ENCODE results near the gene RAB3GAP1. TPM values are rescaled to one million over a fixed set of nuclear protein-coding genes. Genes with fewer than 3 reads are reported as not detected.
"Not testable (repeated sequence)": the region's sequence is repeated elsewhere in the genome, so short reads cannot be mapped to it uniquely, and the experiment has no call there.

The RAB3GAP1 gene
- total RNA-seq, 1 experiment from 2014 or later, result 35.8 TPM

DNA sequence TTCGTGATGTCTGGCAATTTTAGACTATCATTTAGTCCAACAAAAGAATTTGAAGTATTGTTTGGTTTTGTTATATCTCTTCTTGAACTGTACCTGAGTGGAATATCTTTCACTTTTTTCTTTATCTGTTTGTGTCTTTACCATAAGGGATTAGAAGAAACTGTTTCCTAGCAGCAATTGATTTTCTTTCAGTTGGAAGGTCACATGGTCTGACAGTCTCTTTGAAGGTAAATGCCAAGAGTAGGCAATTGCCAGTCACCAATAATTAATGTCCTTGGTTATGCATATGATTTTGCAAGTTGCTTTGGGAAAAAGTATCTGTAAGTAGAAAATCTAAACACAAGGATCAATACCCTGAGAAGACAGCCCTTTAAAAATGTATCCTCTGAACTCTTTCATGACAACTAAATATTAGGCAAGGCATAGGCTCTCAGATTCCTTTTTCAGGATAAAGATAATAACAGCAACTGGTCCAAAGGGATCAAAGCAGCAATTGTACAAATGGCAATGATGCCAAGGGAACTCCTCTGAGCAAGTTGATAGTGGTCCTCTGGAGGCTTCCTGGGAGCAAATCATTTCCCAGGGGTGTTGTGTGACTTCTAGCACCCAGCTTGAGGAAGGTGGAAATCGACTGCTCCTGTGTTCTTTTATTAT lies 22.5 kb upstream of the RAB3GAP1 start:
- intact Hi-C loops (cut with micrococcal nuclease), result no loop called here

DNA sequence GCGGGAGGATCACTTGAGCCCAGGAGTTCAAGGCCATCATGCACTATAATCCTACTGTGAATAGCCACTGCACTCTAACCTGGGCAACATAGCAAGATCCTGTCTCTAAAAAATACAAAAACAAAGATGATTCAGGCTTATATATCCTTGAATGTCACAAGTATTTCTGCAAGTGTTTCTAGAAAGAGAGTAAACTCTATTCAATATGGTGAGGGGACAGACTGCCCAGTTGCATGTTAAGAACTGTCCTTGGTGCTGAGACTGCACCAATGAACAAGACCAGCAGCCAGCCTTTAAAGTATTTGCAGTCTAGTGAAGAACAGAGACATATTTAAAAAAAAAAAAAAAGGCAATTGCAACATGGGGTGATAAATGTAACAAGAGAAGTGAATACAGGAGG lies 21.3 kb upstream of the RAB3GAP1 start:
- Histone ChIP-seq H4K20me1 (ENCODE audit: low read length) (no peaks in the 10 kb centered on the region), H3K9me3 (ENCODE audit: low read length) (no peaks in the 10 kb centered on the region), H3F3A (ENCODE audit: low read length, unreplicated experiment) (no peaks in the 10 kb centered on the region), H3K36me3 (ENCODE audit: low read depth, low read length) (no peaks in the 10 kb centered on the region), H3K9ac (ENCODE audit: low read length) (no peak overlapping the region), H3K4me2 (ENCODE audit: low read length) (no peak overlapping the region), H3K4me3 (ENCODE audit: low read length) (no peak overlapping the region), H3K27me3 (ENCODE audit: low read length) (no peaks in the 10 kb centered on the region), H3K9me2 (replicated peaks; ENCODE audit: low read length) (no peaks in the 10 kb centered on the region), H3K4me1 (ENCODE audit: insufficient read depth, low read length) (no peaks in the 10 kb centered on the region), H3K79me2 (ENCODE audit: low read length) (no peaks in the 10 kb centered on the region), H2AFZ (ENCODE audit: low read length) (no peak overlapping the region), H3K27ac (ENCODE audit: low read length) (no peak overlapping the region)
- POLR2A ChIA-PET (ENCODE audit: unreplicated experiment), result no interaction called here
- intact Hi-C loops (cut with micrococcal nuclease), result no loop called here
- no TSS peak for BruUV-seq (replicated peaks)
- ATAC-seq (no peak), DNase-seq (peak; percentile 39)
- CTCF ChIA-PET, result no interaction called here
- no peak for TF ChIP-seq EZH2phosphoT487 (IDR thresholded peaks at IDR 0.05; ENCODE audit: borderline replicate concordance, low read length)
- no peak for TF ChIP-seq EZH2 (IDR thresholded peaks at IDR 0.05; ENCODE audit: low read length, unreplicated experiment)
- TF ChIP-seq, protein P1, sequence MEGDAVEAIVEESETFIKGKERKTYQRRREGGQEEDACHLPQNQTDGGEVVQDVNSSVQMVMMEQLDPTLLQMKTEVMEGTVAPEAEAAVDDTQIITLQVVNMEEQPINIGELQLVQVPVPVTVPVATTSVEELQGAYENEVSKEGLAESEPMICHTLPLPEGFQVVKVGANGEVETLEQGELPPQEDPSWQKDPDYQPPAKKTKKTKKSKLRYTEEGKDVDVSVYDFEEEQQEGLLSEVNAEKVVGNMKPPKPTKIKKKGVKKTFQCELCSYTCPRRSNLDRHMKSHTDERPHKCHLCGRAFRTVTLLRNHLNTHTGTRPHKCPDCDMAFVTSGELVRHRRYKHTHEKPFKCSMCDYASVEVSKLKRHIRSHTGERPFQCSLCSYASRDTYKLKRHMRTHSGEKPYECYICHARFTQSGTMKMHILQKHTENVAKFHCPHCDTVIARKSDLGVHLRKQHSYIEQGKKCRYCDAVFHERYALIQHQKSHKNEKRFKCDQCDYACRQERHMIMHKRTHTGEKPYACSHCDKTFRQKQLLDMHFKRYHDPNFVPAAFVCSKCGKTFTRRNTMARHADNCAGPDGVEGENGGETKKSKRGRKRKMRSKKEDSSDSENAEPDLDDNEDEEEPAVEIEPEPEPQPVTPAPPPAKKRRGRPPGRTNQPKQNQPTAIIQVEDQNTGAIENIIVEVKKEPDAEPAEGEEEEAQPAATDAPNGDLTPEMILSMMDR (conservative IDR thresholded peaks at IDR 0.05; ENCODE audit: low read depth, low read length), result no peak

More for the DNA sequence above, 22.5 kb upstream of the RAB3GAP1 start:
- no peaks in the 10 kb centered on the region for H3K9me3 ChIP-seq (ENCODE audit: low read length)
- H4K20me1 ChIP-seq (ENCODE audit: low read length), result no peaks in the 10 kb centered on the region
- H3K79me2 ChIP-seq (ENCODE audit: low read length), result no peaks in the 10 kb centered on the region
- H3K9ac ChIP-seq (ENCODE audit: low read length), result no peak overlapping the region
- no peak overlapping the region for H3K4me3 ChIP-seq (ENCODE audit: low read length)
- H3K9me2 ChIP-seq (replicated peaks; ENCODE audit: low read length), result no peaks in the 10 kb centered on the region
- DNase-seq (no peak), ATAC-seq (no peak)
- no peaks in the 10 kb centered on the region for H3K27me3 ChIP-seq (ENCODE audit: low read length)
- no peaks in the 10 kb centered on the region for H3F3A ChIP-seq (ENCODE audit: low read length, unreplicated experiment)
- no peak overlapping the region for H3K4me2 ChIP-seq (ENCODE audit: low read length)
- CTCF ChIA-PET, result no interaction called here
- no peak overlapping the region for H3K27ac ChIP-seq (ENCODE audit: low read length)
- H2AFZ ChIP-seq (ENCODE audit: low read length), result no peak overlapping the region
- POLR2A ChIA-PET (ENCODE audit: unreplicated experiment), result no interaction called here
- TF ChIP-seq EZH2 (IDR thresholded peaks at IDR 0.05; ENCODE audit: low read length, unreplicated experiment) (no peak), EZH2phosphoT487 (IDR thresholded peaks at IDR 0.05; ENCODE audit: borderline replicate concordance, low read length) (no peak)
- TF ChIP-seq, protein P1 (conservative IDR thresholded peaks at IDR 0.05; ENCODE audit: low read depth, low read length), result no peak
- H3K4me1 ChIP-seq (ENCODE audit: insufficient read depth, low read length), result no peaks in the 10 kb centered on the region
- BruUV-seq (replicated peaks), result no TSS peak
- H3K36me3 ChIP-seq (ENCODE audit: low read depth, low read length), result no peaks in the 10 kb centered on the region

DNA sequence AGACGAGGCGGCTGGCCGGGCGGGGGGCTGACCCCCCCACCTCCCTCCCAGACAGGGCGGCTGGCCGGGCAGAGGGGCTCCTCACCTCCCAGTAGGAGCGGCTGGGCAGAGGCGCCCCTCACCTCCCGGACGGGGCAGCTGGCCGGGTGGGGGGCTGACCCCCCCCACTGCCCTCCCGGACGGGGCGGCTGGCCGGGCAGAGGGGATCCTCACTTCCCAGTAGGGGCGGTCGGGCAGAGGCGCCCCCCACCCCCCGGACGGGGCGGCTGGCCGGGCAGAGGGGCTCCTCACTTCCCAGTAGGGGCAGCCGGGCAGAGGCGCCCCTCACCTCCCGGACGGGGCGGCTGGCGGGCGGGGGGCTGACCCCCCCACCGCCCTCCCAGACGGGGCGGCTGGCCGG lies 18.9 kb upstream of the RAB3GAP1 start:
- H3K36me3 ChIP-seq (ENCODE audit: low read depth, low read length); H3K4me3 ChIP-seq (ENCODE audit: low read length); H3K9me3 ChIP-seq (ENCODE audit: low read length); H2AFZ ChIP-seq (ENCODE audit: low read length); DNase-seq; intact Hi-C loops (cut with micrococcal nuclease); H3F3A ChIP-seq (ENCODE audit: low read length, unreplicated experiment); H3K4me1 ChIP-seq (ENCODE audit: insufficient read depth, low read length); POLR2A ChIA-PET (ENCODE audit: unreplicated experiment); H3K79me2 ChIP-seq (ENCODE audit: low read length); H3K27ac ChIP-seq (ENCODE audit: low read length); H3K27me3 ChIP-seq (ENCODE audit: low read length); BruUV-seq (replicated peaks); ATAC-seq; H3K9me2 ChIP-seq (replicated peaks; ENCODE audit: low read length); CTCF ChIA-PET; H4K20me1 ChIP-seq (ENCODE audit: low read length); H3K9ac ChIP-seq (ENCODE audit: low read length); H3K4me2 ChIP-seq (ENCODE audit: low read length): not testable (repeated sequence)
